ENCODE results near the gene SLC35F3. TPM values are rescaled to one million over a fixed set of nuclear protein-coding genes. Genes with fewer than 3 reads are reported as not detected.

Gene SLC35F3
- total RNA-seq, 2 experiments from 2014 or later, result not detected

GRCh38 chr1:233988963-233989696, 84.7 kb downstream of the SLC35F3 start:
- no peaks in the 10 kb centered on the region for H4K20me1 ChIP-seq (ENCODE audit: insufficient read depth, low read length)
- H3K27ac ChIP-seq (ENCODE audit: low read depth, low read length, poor library complexity, severe bottlenecking), result no peak overlapping the region
- H2AFZ ChIP-seq (ENCODE audit: low read length), result no peak overlapping the region
- no TSS peak for BruUV-seq (replicated peaks)
- no peaks in the 10 kb centered on the region for H3K36me3 ChIP-seq (ENCODE audit: insufficient read depth, low read length)
- H3K4me1 ChIP-seq (ENCODE audit: insufficient read depth, low read length, poor library complexity, severe bottlenecking), result no peaks in the 10 kb centered on the region
- DNase-seq (ENCODE audit: low spot score), result no peak
- ChIA-PET CTCF (ENCODE audit: unreplicated experiment) (no interaction called here), POLR2A (interaction anchor here (0.9 kb wide), 1 partner anchor 35 kb away, joined by 9 read pairs; no protein-coding TSS in a partner anchor)
- no peaks in the 10 kb centered on the region for H3K79me2 ChIP-seq (ENCODE audit: insufficient read depth, low read depth, low read length)
- no peaks in the 10 kb centered on the region for H3K9me2 ChIP-seq (ENCODE audit: insufficient read depth, low read length)
- no peak overlapping the region for H3K4me2 ChIP-seq (ENCODE audit: low read length)
- no peak for TF ChIP-seq EZH2phosphoT487 (IDR thresholded peaks at IDR 0.05; ENCODE audit: borderline replicate concordance, low read depth, low read length)
- TF ChIP-seq CTCF (conservative IDR thresholded peaks at IDR 0.05; ENCODE audit: low read length), result no peak
- intact Hi-C loops (cut with micrococcal nuclease; ENCODE audit: unreplicated experiment), result no loop called here
- H3K9me3 ChIP-seq (ENCODE audit: low read length), result no peaks in the 10 kb centered on the region
- no peak overlapping the region for H3K4me3 ChIP-seq (ENCODE audit: low read depth, low read length, poor library complexity, severe bottlenecking)

- Histone ChIP-seq H3K4me3 (ENCODE audit: low read depth, low read length, poor library complexity, severe bottlenecking) (no peak overlapping the region), H3K4me2 (ENCODE audit: low read length) (no peak overlapping the region), H3K79me2 (ENCODE audit: insufficient read depth, low read depth, low read length) (no peaks in the 10 kb centered on the region), H2AFZ (ENCODE audit: low read length) (no peak overlapping the region), H3K4me1 (ENCODE audit: insufficient read depth, low read length, poor library complexity, severe bottlenecking) (no peaks in the 10 kb centered on the region), H3K27ac (ENCODE audit: low read depth, low read length, poor library complexity, severe bottlenecking) (no peak overlapping the region), H3K9me2 (ENCODE audit: insufficient read depth, low read length) (no peaks in the 10 kb centered on the region), H3K36me3 (ENCODE audit: insufficient read depth, low read length) (no peaks in the 10 kb centered on the region), H4K20me1 (ENCODE audit: insufficient read depth, low read length) (no peaks in the 10 kb centered on the region), H3K9me3 (ENCODE audit: low read length) (no peaks in the 10 kb centered on the region)
- no peak for TF ChIP-seq CTCF (conservative IDR thresholded peaks at IDR 0.05; ENCODE audit: low read length)
- no peak for TF ChIP-seq EZH2phosphoT487 (IDR thresholded peaks at IDR 0.05; ENCODE audit: borderline replicate concordance, low read depth, low read length)
- ChIA-PET CTCF (ENCODE audit: unreplicated experiment) (no interaction called here), POLR2A (no interaction called here)
- no peak for DNase-seq (ENCODE audit: low spot score)
- intact Hi-C loops (cut with micrococcal nuclease; ENCODE audit: unreplicated experiment), result no loop called here
- BruUV-seq (replicated peaks), result no TSS peak
Measured at GRCh38 chr1:233990486-233990885, 86.0 kb downstream of the SLC35F3 start.

- ChIA-PET CTCF (ENCODE audit: unreplicated experiment) (no interaction called here), POLR2A (no interaction called here)
- Histone ChIP-seq H3K4me1 (ENCODE audit: insufficient read depth, low read length, poor library complexity, severe bottlenecking) (no peaks in the 10 kb centered on the region), H4K20me1 (ENCODE audit: insufficient read depth, low read length) (no peaks in the 10 kb centered on the region), H3K4me2 (ENCODE audit: low read length) (no peak overlapping the region), H3K36me3 (ENCODE audit: insufficient read depth, low read length) (no peaks in the 10 kb centered on the region), H2AFZ (ENCODE audit: low read length) (no peak overlapping the region), H3K9me2 (ENCODE audit: insufficient read depth, low read length) (no peaks in the 10 kb centered on the region), H3K79me2 (ENCODE audit: insufficient read depth, low read depth, low read length) (no peaks in the 10 kb centered on the region), H3K9me3 (ENCODE audit: low read length) (no peaks in the 10 kb centered on the region), H3K4me3 (ENCODE audit: low read depth, low read length, poor library complexity, severe bottlenecking) (no peak overlapping the region), H3K27ac (ENCODE audit: low read depth, low read length, poor library complexity, severe bottlenecking) (no peak overlapping the region)
- no TSS peak for BruUV-seq (replicated peaks)
- no peak for DNase-seq (ENCODE audit: low spot score)
- intact Hi-C loops (cut with micrococcal nuclease; ENCODE audit: unreplicated experiment), result no loop called here
- TF ChIP-seq EZH2phosphoT487 (IDR thresholded peaks at IDR 0.05; ENCODE audit: borderline replicate concordance, low read depth, low read length) (no peak), CTCF (conservative IDR thresholded peaks at IDR 0.05; ENCODE audit: low read length) (no peak)
Measured at GRCh38 chr1:233993651-233994050, 89.2 kb downstream of the SLC35F3 start.
